Measurements from ENCODE around the gene DIO3. TPM values are rescaled to one million over a fixed set of nuclear protein-coding genes. Genes with fewer than 3 reads are reported as not detected.

DIO3 gene
- total RNA-seq: not detected in 2 replicates

- DNase-seq (ENCODE audit: low read depth, low spot score): no peak
These were observed at the start of gene DIO3 for GRCh38 chr14:101561145-101561896. DIO3 (plus strand) TSS chr14:101561495.

GRCh38 chr14:101511620-101512375, 49.5 kb upstream of the DIO3 start:
- no peak for DNase-seq (ENCODE audit: low read depth, low spot score)

- DNase-seq (ENCODE audit: low read depth, low spot score): no peak
These were observed 49.0 kb upstream of the DIO3 start for GRCh38 chr14:101512376-101512695.

GRCh38 chr14:101514136-101514535, 47.2 kb upstream of the DIO3 start:
- no peak for DNase-seq (ENCODE audit: low read depth, low spot score)

GRCh38 chr14:101516401-101516800, 44.9 kb upstream of the DIO3 start:
- DNase-seq (ENCODE audit: low read depth, low spot score): no peak

GRCh38 chr14:101518611-101519473, 42.5 kb upstream of the DIO3 start:
- no peak for DNase-seq (ENCODE audit: low read depth, low spot score)

GRCh38 chr14:101520621-101521472, 40.4 kb upstream of the DIO3 start:
- DNase-seq (ENCODE audit: low read depth, low spot score): no peak

GRCh38 chr14:101521473-101521915, 39.8 kb upstream of the DIO3 start:
- no peak for DNase-seq (ENCODE audit: low read depth, low spot score)

GRCh38 chr14:101521978-101522377, 39.3 kb upstream of the DIO3 start:
- no peak for DNase-seq (ENCODE audit: low read depth, low spot score)

GRCh38 chr14:101525640-101526527, 35.4 kb upstream of the DIO3 start:
- DNase-seq (ENCODE audit: low read depth, low spot score): no peak

- no peak for DNase-seq (ENCODE audit: low read depth, low spot score)
These were observed 33.3 kb upstream of the DIO3 start for GRCh38 chr14:101527987-101528386.

- no peak for DNase-seq (ENCODE audit: low read depth, low spot score)
These were observed 32.2 kb upstream of the DIO3 start for GRCh38 chr14:101529079-101529478.

- no peak for DNase-seq (ENCODE audit: low read depth, low spot score)
These were observed 27.1 kb upstream of the DIO3 start for GRCh38 chr14:101534198-101534597.

- no peak for DNase-seq (ENCODE audit: low read depth, low spot score)
These were observed 26.1 kb upstream of the DIO3 start for GRCh38 chr14:101535232-101535631.

- no peak for DNase-seq (ENCODE audit: low read depth, low spot score)
These were observed 25.5 kb upstream of the DIO3 start for GRCh38 chr14:101535701-101536207.

- DNase-seq (ENCODE audit: low read depth, low spot score): no peak
These were observed 24.0 kb upstream of the DIO3 start for GRCh38 chr14:101537286-101537685.

- DNase-seq (ENCODE audit: low read depth, low spot score): no peak
These were observed 22.4 kb upstream of the DIO3 start for GRCh38 chr14:101538878-101539277.

GRCh38 chr14:101539880-101540279, 21.4 kb upstream of the DIO3 start:
- DNase-seq (ENCODE audit: low read depth, low spot score): no peak

Data from pulmonary artery endothelial cell (primary cell).